HepG2 (cell line): ENCODE results near the gene WWP2. TPM values are rescaled to one million over a fixed set of nuclear protein-coding genes. Genes with fewer than 3 reads are reported as not detected.

Source experiments
- CEBPG ChIP-seq: IDR thresholded peaks from 2 replicates; pipeline ENCODE4 v1.6.1; 2016
- DNMT3B ChIP-seq: conservative IDR thresholded peaks from 2 replicates; pipeline ENCODE4 v1.6.1; 2016; ENCODE audit warnings: missing biosample characterization, control low read depth
- ESRRA ChIP-seq: sonication (generic); formaldehyde crosslinking; IDR thresholded peaks from 2 replicates; pipeline ENCODE4 v1.5.1; 2020; ENCODE audit warnings: mild to moderate bottlenecking, low read depth, missing genetic modification reagents
- NCOA5 ChIP-seq: sonication (generic); formaldehyde crosslinking; IDR thresholded peaks from 2 replicates; pipeline ENCODE4 v1.4.0; 2020; ENCODE audit warnings: missing genetic modification reagents
- NR1H2 ChIP-seq: sonication (generic); formaldehyde crosslinking; IDR thresholded peaks from 2 replicates; pipeline ENCODE4 v1.8.1; 2022; ENCODE audit warnings: low read depth, missing genetic modification reagents, borderline replicate concordance
- NR2F1 ChIP-seq, 2 experiments: fragments of 450-650 bp in 1 of 2; formaldehyde crosslinking in 1 of 2; IDR thresholded peaks; 2 replicates each; pipeline versions ENCODE4 v1.5.0 to v1.6.1; 2016 to 2020; ENCODE audit warnings: mild to moderate bottlenecking in 1 of 2, missing compliant biosample characterization in 1 of 2, missing genetic modification reagents in 1 of 2, moderate library complexity in 1 of 2
- PHB2 ChIP-seq: fragments of 450-650 bp; IDR thresholded peaks from 2 replicates; pipeline ENCODE4 v1.6.1; 2018; ENCODE audit not compliant: partially characterized antibody
- RBFOX2 ChIP-seq: fragments of 200-400 bp; formaldehyde crosslinking; IDR thresholded peaks from 2 replicates; pipeline ENCODE4 v1.6.1; 2017; ENCODE audit warnings: low read depth, mild to moderate bottlenecking, low read length
- ZFP62 ChIP-seq: sonication (generic); formaldehyde crosslinking; IDR thresholded peaks from 2 replicates; pipeline ENCODE4 v1.4.0; 2020; ENCODE audit warnings: missing genetic modification reagents
- ZNF496 ChIP-seq: sonication (generic); formaldehyde crosslinking; IDR thresholded peaks from 2 replicates; pipeline ENCODE4 v1.8.1; 2023; ENCODE audit warnings: mild to moderate bottlenecking, moderate library complexity, missing genetic modification reagents; ENCODE audit not compliant: insufficient replicate concordance
- ZNF891 ChIP-seq: sonication (generic); formaldehyde crosslinking; IDR thresholded peaks from 2 replicates; pipeline ENCODE4 v1.5.0; 2020; ENCODE audit warnings: mild to moderate bottlenecking, missing genetic modification reagents
- ZSCAN29 ChIP-seq: sonication (generic); formaldehyde crosslinking; conservative IDR thresholded peaks from 2 replicates; pipeline ENCODE4 v1.4.0; 2020; ENCODE audit warnings: mild to moderate bottlenecking, missing genetic modification reagents
- polyA plus RNA-seq, 8 experiments: library from polyadenylated mRNA; depleted of rRNA in 3 of 8; stranded (reverse) in 7 of 8; unstranded in 1 of 8; fragments of >200 nt; fragmentation: Illumina TruSeq in 4 of 8; extraction: Trizol in 4 of 8; gene quantifications; 2 replicates each; pipeline versions ENCODE4 v1.2.1 to v1.2.3, GENCODE V29; 2011 to 2016; ENCODE audit warnings: low read depth in 4 of 8, missing spikeins in 1 of 8, mixed read lengths in 1 of 8; ENCODE audit not compliant: insufficient read depth in 1 of 8
- total RNA-seq, 5 experiments: library from RNA; depleted of rRNA; stranded (reverse); fragments of >200 nt; fragmentation: Illumina TruSeq; extraction: Trizol; gene quantifications; 2 replicates each; pipeline ENCODE4 v1.2.3, GENCODE V29; 2016; ENCODE audit warnings: low read depth in 1 of 5
- TF ChIP-seq, protein P1 (sequence below): sonication (generic); formaldehyde crosslinking; IDR thresholded peaks from 2 replicates; pipeline ENCODE4 v1.4.0; 2020; ENCODE audit warnings: mild to moderate bottlenecking, missing genetic modification reagents
- TF ChIP-seq, protein P2 (sequence below): IDR thresholded peaks from 2 replicates; pipeline ENCODE4 v1.6.1; 2016; ENCODE audit warnings: low read depth, missing genetic modification reagents, missing compliant biosample characterization
- TF ChIP-seq, protein P3 (sequence below): sonication (generic); formaldehyde crosslinking; IDR thresholded peaks from 2 replicates; pipeline ENCODE4 v1.8.0; 2022; ENCODE audit warnings: missing genetic modification reagents, mild to moderate bottlenecking, inconsistent platforms, borderline replicate concordance
- TF ChIP-seq, protein P4 (sequence below): sonication (generic); formaldehyde crosslinking; IDR thresholded peaks from 2 replicates; pipeline ENCODE4 v1.4.0; 2020; ENCODE audit warnings: missing genetic modification reagents, low read depth, mild to moderate bottlenecking, borderline replicate concordance
- TF ChIP-seq, protein P5 (sequence below): IDR thresholded peaks from 2 replicates; pipeline ENCODE4 v1.6.1; 2012; ENCODE audit warnings: low read depth, low read length, improper control_type of control experiment

The WWP2 gene
- total and polyA plus RNA-seq, 2 of the 13 experiments (the other 11 are each of a cell fraction or from before 2014, with no cell fraction given) = 11.4 to 28.2 TPM

DNA sequence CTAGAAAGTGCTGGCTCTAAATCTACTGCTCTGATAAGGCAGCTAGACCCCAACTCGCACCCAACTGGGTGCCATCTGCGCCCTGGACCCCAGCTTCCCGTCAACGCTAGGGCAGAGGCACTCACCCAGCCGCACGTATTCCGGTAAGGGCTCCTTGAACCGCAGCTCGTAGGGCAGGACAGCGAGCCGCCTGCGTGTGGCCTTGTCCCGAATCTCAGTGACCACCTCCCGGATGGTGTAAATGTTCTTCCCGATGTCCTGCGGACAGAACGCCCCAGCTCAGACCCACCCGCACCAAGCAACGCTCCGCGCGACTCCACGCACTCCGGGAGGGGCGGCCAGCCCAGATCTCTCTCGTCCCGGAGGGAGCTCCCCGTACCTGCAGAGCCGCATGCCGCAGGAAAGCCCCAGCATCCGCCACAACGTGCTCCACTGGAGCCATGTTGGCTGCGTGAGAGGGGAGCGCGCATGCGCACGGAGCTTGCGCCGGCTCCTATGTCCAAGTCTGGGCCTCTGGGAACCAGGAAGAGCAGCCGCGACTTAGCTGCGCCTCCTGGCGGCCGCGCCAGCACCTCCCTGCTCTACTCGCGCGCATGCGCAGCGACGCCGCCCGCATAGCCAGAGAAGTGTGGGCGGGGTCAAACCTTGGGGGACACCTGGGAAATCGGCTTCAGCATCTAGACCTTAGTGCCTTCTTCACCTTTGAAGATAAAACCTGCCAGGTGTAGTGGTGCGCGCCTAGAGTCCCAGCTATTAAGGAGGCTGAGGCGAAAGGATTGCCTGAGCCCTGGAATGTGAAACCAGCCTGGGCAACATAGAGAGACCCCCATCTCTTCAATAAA lies 7.4 kb upstream of the WWP2 start, which contains the start of gene NOB1 (continued):
- TF ChIP-seq, protein P1, sequence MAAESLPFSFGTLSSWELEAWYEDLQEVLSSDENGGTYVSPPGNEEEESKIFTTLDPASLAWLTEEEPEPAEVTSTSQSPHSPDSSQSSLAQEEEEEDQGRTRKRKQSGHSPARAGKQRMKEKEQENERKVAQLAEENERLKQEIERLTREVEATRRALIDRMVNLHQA = 0 out of 2 replicates have a peak, but pooled peaks have one; percentile 73
- TF ChIP-seq NCOA5 (CRISPR knock-in tag) (no peak), RBFOX2 (peak; percentile 99), ZFP62 (no peak), DNMT3B (no peak; the same call in 1 of the 2 replicates), NR2F1 (CRISPR knock-in tag; IDR thresholded peaks at IDR 0.05) (no peak), NR1H2 (CRISPR knock-in tag) (peak; percentile 83; the same call in 1 of the 2 replicates), CEBPG (CRISPR knock-in tag) (peak; percentile 35), ZNF496 (no peak), ZSCAN29 (0 out of 2 replicates have a peak, but pooled peaks have one; percentile 32), PHB2 (no peak), ESRRA (CRISPR knock-in tag) (0 out of 2 replicates have a peak, but pooled peaks have one; percentile 46), ZNF891 (CRISPR knock-in tag) (peak; percentile 99)
- TF ChIP-seq, protein P2, sequence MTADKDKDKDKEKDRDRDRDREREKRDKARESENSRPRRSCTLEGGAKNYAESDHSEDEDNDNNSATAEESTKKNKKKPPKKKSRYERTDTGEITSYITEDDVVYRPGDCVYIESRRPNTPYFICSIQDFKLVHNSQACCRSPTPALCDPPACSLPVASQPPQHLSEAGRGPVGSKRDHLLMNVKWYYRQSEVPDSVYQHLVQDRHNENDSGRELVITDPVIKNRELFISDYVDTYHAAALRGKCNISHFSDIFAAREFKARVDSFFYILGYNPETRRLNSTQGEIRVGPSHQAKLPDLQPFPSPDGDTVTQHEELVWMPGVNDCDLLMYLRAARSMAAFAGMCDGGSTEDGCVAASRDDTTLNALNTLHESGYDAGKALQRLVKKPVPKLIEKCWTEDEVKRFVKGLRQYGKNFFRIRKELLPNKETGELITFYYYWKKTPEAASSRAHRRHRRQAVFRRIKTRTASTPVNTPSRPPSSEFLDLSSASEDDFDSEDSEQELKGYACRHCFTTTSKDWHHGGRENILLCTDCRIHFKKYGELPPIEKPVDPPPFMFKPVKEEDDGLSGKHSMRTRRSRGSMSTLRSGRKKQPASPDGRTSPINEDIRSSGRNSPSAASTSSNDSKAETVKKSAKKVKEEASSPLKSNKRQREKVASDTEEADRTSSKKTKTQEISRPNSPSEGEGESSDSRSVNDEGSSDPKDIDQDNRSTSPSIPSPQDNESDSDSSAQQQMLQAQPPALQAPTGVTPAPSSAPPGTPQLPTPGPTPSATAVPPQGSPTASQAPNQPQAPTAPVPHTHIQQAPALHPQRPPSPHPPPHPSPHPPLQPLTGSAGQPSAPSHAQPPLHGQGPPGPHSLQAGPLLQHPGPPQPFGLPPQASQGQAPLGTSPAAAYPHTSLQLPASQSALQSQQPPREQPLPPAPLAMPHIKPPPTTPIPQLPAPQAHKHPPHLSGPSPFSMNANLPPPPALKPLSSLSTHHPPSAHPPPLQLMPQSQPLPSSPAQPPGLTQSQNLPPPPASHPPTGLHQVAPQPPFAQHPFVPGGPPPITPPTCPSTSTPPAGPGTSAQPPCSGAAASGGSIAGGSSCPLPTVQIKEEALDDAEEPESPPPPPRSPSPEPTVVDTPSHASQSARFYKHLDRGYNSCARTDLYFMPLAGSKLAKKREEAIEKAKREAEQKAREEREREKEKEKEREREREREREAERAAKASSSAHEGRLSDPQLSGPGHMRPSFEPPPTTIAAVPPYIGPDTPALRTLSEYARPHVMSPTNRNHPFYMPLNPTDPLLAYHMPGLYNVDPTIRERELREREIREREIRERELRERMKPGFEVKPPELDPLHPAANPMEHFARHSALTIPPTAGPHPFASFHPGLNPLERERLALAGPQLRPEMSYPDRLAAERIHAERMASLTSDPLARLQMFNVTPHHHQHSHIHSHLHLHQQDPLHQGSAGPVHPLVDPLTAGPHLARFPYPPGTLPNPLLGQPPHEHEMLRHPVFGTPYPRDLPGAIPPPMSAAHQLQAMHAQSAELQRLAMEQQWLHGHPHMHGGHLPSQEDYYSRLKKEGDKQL (CRISPR knock-in tag) = 0 out of 2 replicates have a peak, but pooled peaks have one; percentile 68
- TF ChIP-seq, protein P3, sequence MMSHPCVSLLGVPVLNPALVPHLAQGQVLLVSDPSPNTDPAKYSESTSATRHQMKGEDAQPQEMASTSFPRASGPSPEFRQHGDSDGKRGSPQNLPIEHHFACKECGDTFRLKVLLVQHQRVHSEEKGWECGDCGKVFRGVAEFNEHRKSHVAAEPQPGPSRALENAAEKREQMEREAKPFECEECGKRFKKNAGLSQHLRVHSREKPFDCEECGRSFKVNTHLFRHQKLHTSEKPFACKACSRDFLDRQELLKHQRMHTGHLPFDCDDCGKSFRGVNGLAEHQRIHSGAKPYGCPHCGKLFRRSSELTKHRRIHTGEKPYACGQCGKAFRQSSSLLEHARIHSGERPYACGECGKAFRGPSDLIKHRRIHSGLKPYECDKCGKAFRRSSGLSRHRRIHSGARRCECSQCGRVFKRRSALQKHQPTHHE (CRISPR knock-in tag) = peak; percentile 98
- TF ChIP-seq, protein P4, sequence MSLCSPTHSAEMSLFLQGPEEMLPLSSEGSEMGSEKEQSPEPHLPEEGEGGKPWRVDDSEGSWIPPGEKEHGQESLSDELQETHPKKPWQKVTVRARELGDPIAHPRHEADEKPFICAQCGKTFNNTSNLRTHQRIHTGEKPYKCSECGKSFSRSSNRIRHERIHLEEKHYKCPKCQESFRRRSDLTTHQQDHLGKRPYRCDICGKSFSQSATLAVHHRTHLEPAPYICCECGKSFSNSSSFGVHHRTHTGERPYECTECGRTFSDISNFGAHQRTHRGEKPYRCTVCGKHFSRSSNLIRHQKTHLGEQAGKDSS (CRISPR knock-in tag) = peak; percentile 83; the same call in 1 of the 2 replicates
- TF ChIP-seq, protein P5, sequence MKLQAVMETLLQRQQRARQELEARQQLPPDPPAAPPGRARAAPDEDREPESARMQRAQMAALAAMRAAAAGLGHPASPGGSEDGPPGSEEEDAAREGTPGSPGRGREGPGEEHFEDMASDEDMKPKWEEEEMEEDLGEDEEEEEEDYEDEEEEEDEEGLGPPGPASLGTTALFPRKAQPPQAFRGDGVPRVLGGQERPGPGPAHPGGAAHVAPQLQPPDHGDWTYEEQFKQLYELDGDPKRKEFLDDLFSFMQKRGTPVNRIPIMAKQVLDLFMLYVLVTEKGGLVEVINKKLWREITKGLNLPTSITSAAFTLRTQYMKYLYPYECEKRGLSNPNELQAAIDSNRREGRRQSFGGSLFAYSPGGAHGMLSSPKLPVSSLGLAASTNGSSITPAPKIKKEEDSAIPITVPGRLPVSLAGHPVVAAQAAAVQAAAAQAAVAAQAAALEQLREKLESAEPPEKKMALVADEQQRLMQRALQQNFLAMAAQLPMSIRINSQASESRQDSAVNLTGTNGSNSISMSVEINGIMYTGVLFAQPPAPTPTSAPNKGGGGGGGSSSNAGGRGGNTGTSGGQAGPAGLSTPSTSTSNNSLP = peak; percentile 63
